ENCODE data around the gene PPP1R3D. TPM values are rescaled to one million over a fixed set of nuclear protein-coding genes. Genes with fewer than 3 reads are reported as not detected.

PPP1R3D gene
- total RNA-seq, 1 experiment from 2014 or later, result 2.7 TPM

- no TSS peak for BruUV-seq (replicated peaks)
Observed at GRCh38 chr20:59944726-59945125, 4.6 kb upstream of the PPP1R3D start.

GRCh38 chr20:59942245-59942644 lies 2.1 kb upstream of the PPP1R3D start:
- ATAC-seq, result no peak
- H3K4me2 ChIP-seq (ENCODE audit: low read length), result no peak overlapping the region
- no peak overlapping the region for H3K4me3 ChIP-seq (replicated peaks in 1 of 2; ENCODE audit: low read depth in 1 of 2, low read length in 2 of 2)
- RAD21 ChIA-PET (ENCODE audit: low non-redundant PET in 1 of 2, low total read pairs in 2 of 2, uncharacterized antibody in 2 of 2, unreplicated experiment in 2 of 2), result no interaction called here
- H3K79me2 ChIP-seq (ENCODE audit: insufficient read depth, low read length), result no peaks in the 10 kb centered on the region
- H2AFZ ChIP-seq (ENCODE audit: low read depth, low read length, poor library complexity, severe bottlenecking), result no peak overlapping the region
- H3K27ac ChIP-seq (ENCODE audit: low read depth, low read length), result no peak overlapping the region
- CTCF ChIA-PET, result no interaction called here
- H3K27me3 ChIP-seq (ENCODE audit: insufficient read depth, low read length), result no peaks in the 10 kb centered on the region
- no peaks in the 10 kb centered on the region for H3K9me2 ChIP-seq (ENCODE audit: insufficient read depth)
- peaks cover 6 to 17% of the 10 kb centered on the region in 2 experiments for H3K36me3 ChIP-seq (ENCODE audit: control insufficient read depth in 1 of 2, insufficient read depth in 2 of 2, low read length in 2 of 2)
- no TSS peak for BruUV-seq (replicated peaks)
- H3K9me3 ChIP-seq (ENCODE audit: control insufficient read depth in 1 of 2, insufficient read depth in 1 of 2, low read depth in 1 of 2, low read length in 2 of 2), result no peaks in the 10 kb centered on the region
- H3K4me1 ChIP-seq (ENCODE audit: control insufficient read depth in 1 of 2, insufficient read depth in 2 of 2, low read length in 2 of 2), result peaks cover 0 to 9% of the 10 kb centered on the region in 2 experiments; a peak in 2 of 4 replicates
- no peak overlapping the region for H3K9ac ChIP-seq (ENCODE audit: low read length)
- POLR2A ChIA-PET, result no interaction called here
- intact Hi-C loops (cut with micrococcal nuclease), result no loop called here
- TF ChIP-seq POLR2AphosphoS5 (IDR thresholded peaks at IDR 0.05; ENCODE audit: low read depth, low read length), result no peak
- TF ChIP-seq FOSL1 (IDR thresholded peaks at IDR 0.05; ENCODE audit: low read depth), result no peak
- no peak for TF ChIP-seq TCF7L2 (IDR thresholded peaks at IDR 0.05; ENCODE audit: borderline replicate concordance, extremely low read depth, insufficient read depth, insufficient read length)
- no peak for DNase-seq (ENCODE audit: low read depth, low spot score)
- no peaks in the 10 kb centered on the region for H4K20me1 ChIP-seq (ENCODE audit: insufficient read depth)

More at GRCh38 chr20:59944726-59945125, 4.6 kb upstream of the PPP1R3D start:
- no peaks in the 10 kb centered on the region for H3K79me2 ChIP-seq (ENCODE audit: insufficient read depth, low read length)
- ATAC-seq (no peak), DNase-seq (ENCODE audit: low read depth, low spot score) (no peak)
- H3K4me3 ChIP-seq (replicated peaks in 1 of 2; ENCODE audit: low read depth in 1 of 2, low read length in 2 of 2), result no peak overlapping the region
- no peak overlapping the region for H2AFZ ChIP-seq (ENCODE audit: low read depth, low read length, poor library complexity, severe bottlenecking)
- H4K20me1 ChIP-seq (ENCODE audit: insufficient read depth), result no peaks in the 10 kb centered on the region
- no peak overlapping the region for H3K9ac ChIP-seq (ENCODE audit: low read length)
- no peak overlapping the region for H3K4me2 ChIP-seq (ENCODE audit: low read length)
- intact Hi-C loops (cut with micrococcal nuclease), result loop anchor here (5.0 kb wide), 1 partner anchor 1953 kb away; no protein-coding TSS in a partner anchor
- H3K27ac ChIP-seq (ENCODE audit: low read depth, low read length), result no peak overlapping the region
- no peaks in the 10 kb centered on the region for H3K27me3 ChIP-seq (ENCODE audit: insufficient read depth, low read length)
- RAD21 ChIA-PET (ENCODE audit: low non-redundant PET in 1 of 2, low total read pairs in 2 of 2, uncharacterized antibody in 2 of 2, unreplicated experiment in 2 of 2), result no interaction called here
- H3K4me1 ChIP-seq (ENCODE audit: control insufficient read depth in 1 of 2, insufficient read depth in 2 of 2, low read length in 2 of 2), result peaks cover 0 to 5% of the 10 kb centered on the region in 2 experiments; a peak in 1 of 4 replicates
- no peak for TF ChIP-seq SP1 (IDR thresholded peaks at IDR 0.05; ENCODE audit: low read depth)
- no peak for TF ChIP-seq FOSL1 (IDR thresholded peaks at IDR 0.05; ENCODE audit: low read depth)
- no peak for TF ChIP-seq TCF7L2 (IDR thresholded peaks at IDR 0.05; ENCODE audit: borderline replicate concordance, extremely low read depth, insufficient read depth, insufficient read length)
- no peak for TF ChIP-seq POLR2A (IDR thresholded peaks at IDR 0.05; ENCODE audit: borderline replicate concordance, extremely low read depth, insufficient read depth, insufficient read length)
- CTCF ChIA-PET, result interaction anchor here (0.8 to 2.3 kb wide), 4 partner anchors 11 to 105 kb away, joined by 3 to 6 read pairs (median 4); partner anchors contain the start of gene SYCP2
- H3K9me2 ChIP-seq (ENCODE audit: insufficient read depth), result no peaks in the 10 kb centered on the region
- peaks cover 6 to 17% of the 10 kb centered on the region in 2 experiments for H3K36me3 ChIP-seq (ENCODE audit: control insufficient read depth in 1 of 2, insufficient read depth in 2 of 2, low read length in 2 of 2)
- POLR2A ChIA-PET, result no interaction called here
- no peaks in the 10 kb centered on the region for H3K9me3 ChIP-seq (ENCODE audit: control insufficient read depth in 1 of 2, insufficient read depth in 1 of 2, low read depth in 1 of 2, low read length in 2 of 2)
